Right cardiac atrium (tissue), 5 donors: ENCODE measurements around the gene NRN1L. TPM values are rescaled to one million over a fixed set of nuclear protein-coding genes. Genes with fewer than 3 reads are reported as not detected.

Experiments used
- ATAC-seq, 2 donors: fragments of 200-7000 bp; cut with Tn5 transposase; one replicate each; pipeline versions ENCODE4 v1.8.0 to v1.9.1; 2020; ENCODE audit warnings: moderate library complexity in 2 of 2, mild to moderate bottlenecking in 1 of 2
- DNase-seq, 3 donors: peaks; one replicate each; pipeline ENCODE4 v3.0.0-alpha.2; 2020
- H3K27ac ChIP-seq: one replicate; pipeline ENCODE4 v1.5.1; 2013; ENCODE audit warnings: mild to moderate bottlenecking, low read length, control low read depth, moderate library complexity
- H3K27me3 ChIP-seq: one replicate; pipeline ENCODE4 v1.6.1; 2013; ENCODE audit not compliant: control insufficient read depth, insufficient read depth
- H3K4me1 ChIP-seq: one replicate; pipeline ENCODE4 v1.6.1; 2013; ENCODE audit warnings: low read length; ENCODE audit not compliant: control insufficient read depth, insufficient read depth
- H3K4me3 ChIP-seq: one replicate; pipeline ENCODE4 v1.5.1; 2013; ENCODE audit warnings: low read length, control low read depth
- H3K9me3 ChIP-seq: one replicate; pipeline ENCODE4 v1.6.1; 2013; ENCODE audit warnings: low read length; ENCODE audit not compliant: control insufficient read depth
- WGBS: extraction: QIAGEN DNeasy Blood & Tissue Kit; methylation state at CpG from one replicate; pipeline ENCODE4 v1.1.7; 2013; 5-methylcytosine and 5-hydroxymethylcytosine counted together
- intact Hi-C, 4 donors: fragments of 100-400 bp; cut with DNase I; formaldehyde crosslinking; loops; one replicate each; pipeline versions ENCODE4 v1.11.0 to v1.14.0; 2022 to 2023
- polyA plus RNA-seq: library from polyadenylated mRNA; stranded (reverse); fragments of 200-250 nt; gene quantifications from one replicate; pipeline ENCODE4 v1.2.3, GENCODE V29; 2013
- total RNA-seq, 4 donors: library from RNA; stranded (reverse); fragmentation: NEBNext Ultra II Directional; extraction: Animal tissue kit (Norgen Biotek cat#: 25700); gene quantifications; one replicate each; pipeline ENCODE4 v1.2.1, GENCODE V29; 2021
- donor health status: healthy with polysubstance abuse.
- donor health status: DM: no; HTN: yes; CAD: no.
- donor health status: DM: no; HTN: no; CAD: no.
- donor health status: DM: no; HTN: yes; CAD: no; lungs with severe emphysema.
- donor health status: DM: yes; HTN: yes; CAD: no.

Gene NRN1L
- total and polyA plus RNA-seq, 5 donors = 0.41 to 0.53 TPM; not detected in 3

GRCh38 chr16:67874372-67874771, 10.3 kb upstream of the NRN1L start:
- DNase-seq (peak in 1 of 3 donors; percentile 35), ATAC-seq (no peak)
- no peaks in the 10 kb centered on the region for H3K27me3 ChIP-seq
- WGBS = 68% methylated on average over 3 of the region's 3 CpGs
- no peak overlapping the region for H3K4me3 ChIP-seq
- no peak overlapping the region for H3K27ac ChIP-seq
- H3K9me3 ChIP-seq = no peaks in the 10 kb centered on the region
- intact Hi-C loops = no loop called here
- H3K4me1 ChIP-seq = peaks cover 9% of the 10 kb centered on the region

DNA sequence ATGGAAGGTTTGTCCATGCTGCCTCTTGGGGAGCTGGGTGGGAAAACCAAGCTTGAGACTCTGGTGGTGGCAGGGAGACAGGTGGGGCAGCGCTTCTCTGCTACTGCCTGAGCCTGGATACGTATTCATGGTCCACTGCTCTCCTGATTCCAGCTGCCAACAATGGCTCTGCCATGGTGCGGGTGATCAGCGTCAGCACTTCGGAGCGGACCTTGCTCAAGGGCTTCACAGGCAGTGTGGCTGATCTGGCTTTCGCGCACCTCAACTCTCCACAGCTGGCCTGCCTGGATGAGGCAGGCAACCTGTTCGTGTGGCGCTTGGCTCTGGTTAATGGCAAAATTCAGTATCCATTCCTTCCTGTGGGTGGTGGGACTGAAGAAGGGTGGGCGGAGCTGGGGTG, 7.6 kb upstream of the NRN1L start:
- Histone ChIP-seq H3K27me3 (no peaks in the 10 kb centered on the region), H3K4me3 (no peak overlapping the region), H3K4me1 (peaks cover 9% of the 10 kb centered on the region), H3K9me3 (no peaks in the 10 kb centered on the region), H3K27ac (no peak overlapping the region)
- no peak for ATAC-seq
- intact Hi-C loops = no loop called here
- 93% methylated on average over 11 of the region's 11 CpGs for whole genome bisulfite sequencing
- peak in 1 of 3 donors; percentile 8 for DNase-seq

- DNase-seq (no peak), ATAC-seq (no peak)
- Histone ChIP-seq H3K4me3 (no peak overlapping the region), H3K4me1 (peaks cover 11% of the 10 kb centered on the region), H3K9me3 (no peaks in the 10 kb centered on the region), H3K27ac (no peak overlapping the region), H3K27me3 (no peaks in the 10 kb centered on the region)
- intact Hi-C loops = no loop called here
- 92% methylated on average over 6 of the region's 6 CpGs for WGBS
Measured at GRCh38 chr16:67878232-67878631, 6.5 kb upstream of the NRN1L start.

GRCh38 chr16:67878846-67879245, 5.8 kb upstream of the NRN1L start:
- 94% methylated on average over 9 of the region's 9 CpGs for WGBS
- ATAC-seq (no peak), DNase-seq (peak in 1 of 3 donors; percentile 18)
- no peak overlapping the region for H3K27ac ChIP-seq
- H3K9me3 ChIP-seq = no peaks in the 10 kb centered on the region
- intact Hi-C loops = no loop called here
- no peak overlapping the region for H3K4me3 ChIP-seq
- peaks cover 10% of the 10 kb centered on the region for H3K4me1 ChIP-seq
- H3K27me3 ChIP-seq = no peaks in the 10 kb centered on the region

GRCh38 chr16:67879462-67879861, 5.2 kb upstream of the NRN1L start:
- Histone ChIP-seq H3K4me1 (peaks cover 4% of the 10 kb centered on the region), H3K4me3 (no peak overlapping the region), H3K27ac (no peak overlapping the region), H3K27me3 (no peaks in the 10 kb centered on the region), H3K9me3 (no peaks in the 10 kb centered on the region)
- intact Hi-C loops = no loop called here
- 91% methylated on average over 12 of the region's 12 CpGs for WGBS
- ATAC-seq (no peak), DNase-seq (peak in 2 of 3 donors; percentile 20 to 32)

GRCh38 chr16:67879936-67880335, 4.7 kb upstream of the NRN1L start:
- Histone ChIP-seq H3K4me1 (peaks cover 3% of the 10 kb centered on the region), H3K27ac (no peak overlapping the region)
- 89% methylated on average over 5 of the region's 5 CpGs for WGBS

DNA sequence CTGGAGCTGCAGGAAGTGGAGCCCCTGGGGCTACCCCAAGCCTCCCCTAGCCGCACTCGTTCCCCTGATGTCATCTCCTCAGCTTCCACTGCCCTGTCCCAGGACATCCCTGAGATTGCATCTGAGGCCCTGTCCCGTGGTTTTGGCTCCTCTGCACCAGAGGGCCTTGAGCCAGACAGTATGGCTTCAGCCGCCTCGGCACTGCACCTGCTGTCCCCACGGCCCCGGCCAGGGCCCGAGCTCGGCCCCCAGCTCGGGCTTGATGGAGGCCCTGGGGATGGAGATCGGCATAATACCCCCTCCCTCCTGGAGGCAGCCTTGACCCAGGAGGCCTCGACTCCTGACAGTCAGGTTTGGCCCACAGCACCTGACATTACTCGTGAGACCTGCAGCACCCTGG, 4.1 kb upstream of the NRN1L start:
- Histone ChIP-seq H3K4me3 (no peak overlapping the region), H3K27me3 (no peaks in the 10 kb centered on the region), H3K27ac (no peak overlapping the region), H3K9me3 (no peaks in the 10 kb centered on the region), H3K4me1 (peaks cover 3% of the 10 kb centered on the region)
- intact Hi-C loops = loop anchor here in 3 of 4 donors (5.0 to 10.0 kb wide), 2 partner anchors 47 to 154 kb away; no protein-coding TSS in a partner anchor
- ATAC-seq (no peak), DNase-seq (peak in 1 of 3 donors; percentile 31)
- WGBS = 93% methylated on average over 13 of the region's 13 CpGs

More at GRCh38 chr16:67879936-67880335, 4.7 kb upstream of the NRN1L start:
- ATAC-seq = no peak
- H3K27me3 ChIP-seq = no peaks in the 10 kb centered on the region
- peak in 1 of 3 donors; percentile 43 for DNase-seq
- intact Hi-C loops = loop anchor here in 3 of 4 donors (5.0 to 10.0 kb wide), 2 partner anchors 47 to 155 kb away; no protein-coding TSS in a partner anchor
- H3K4me3 ChIP-seq = no peak overlapping the region
- H3K9me3 ChIP-seq = no peaks in the 10 kb centered on the region

- H3K27me3 ChIP-seq = no peaks in the 10 kb centered on the region
- 86% methylated on average over 21 of the region's 21 CpGs for WGBS
- H3K27ac ChIP-seq = peak overlapping the region; percentile 15
- H3K4me3 ChIP-seq = no peak overlapping the region
- peak in 1 of 3 donors; percentile 26 for DNase-seq
- no peak for ATAC-seq
- intact Hi-C loops = loop anchor here (2.0 to 10.0 kb wide), 3 partner anchors 46 to 153 kb away; no protein-coding TSS in a partner anchor
- H3K9me3 ChIP-seq = no peaks in the 10 kb centered on the region
- H3K4me1 ChIP-seq = peaks cover 3% of the 10 kb centered on the region
Measured at GRCh38 chr16:67881621-67882161, 3.0 kb upstream of the NRN1L start.

- Histone ChIP-seq H3K4me1 (peaks cover 3% of the 10 kb centered on the region), H3K27ac (peak overlapping the region; percentile 71), H3K9me3 (no peaks in the 10 kb centered on the region), H3K4me3 (no peak overlapping the region), H3K27me3 (no peaks in the 10 kb centered on the region)
- 60% methylated on average over 18 of the region's 18 CpGs for WGBS
- intact Hi-C loops = loop anchor here (2.0 to 10.0 kb wide), 3 partner anchors 45 to 152 kb away; no protein-coding TSS in a partner anchor
- peak; percentile 6 to 36 for ATAC-seq
- DNase-seq = peak in 2 of 3 donors; percentile 74 to 78
Measured at GRCh38 chr16:67882374-67883145, 2.1 kb upstream of the NRN1L start.

DNA sequence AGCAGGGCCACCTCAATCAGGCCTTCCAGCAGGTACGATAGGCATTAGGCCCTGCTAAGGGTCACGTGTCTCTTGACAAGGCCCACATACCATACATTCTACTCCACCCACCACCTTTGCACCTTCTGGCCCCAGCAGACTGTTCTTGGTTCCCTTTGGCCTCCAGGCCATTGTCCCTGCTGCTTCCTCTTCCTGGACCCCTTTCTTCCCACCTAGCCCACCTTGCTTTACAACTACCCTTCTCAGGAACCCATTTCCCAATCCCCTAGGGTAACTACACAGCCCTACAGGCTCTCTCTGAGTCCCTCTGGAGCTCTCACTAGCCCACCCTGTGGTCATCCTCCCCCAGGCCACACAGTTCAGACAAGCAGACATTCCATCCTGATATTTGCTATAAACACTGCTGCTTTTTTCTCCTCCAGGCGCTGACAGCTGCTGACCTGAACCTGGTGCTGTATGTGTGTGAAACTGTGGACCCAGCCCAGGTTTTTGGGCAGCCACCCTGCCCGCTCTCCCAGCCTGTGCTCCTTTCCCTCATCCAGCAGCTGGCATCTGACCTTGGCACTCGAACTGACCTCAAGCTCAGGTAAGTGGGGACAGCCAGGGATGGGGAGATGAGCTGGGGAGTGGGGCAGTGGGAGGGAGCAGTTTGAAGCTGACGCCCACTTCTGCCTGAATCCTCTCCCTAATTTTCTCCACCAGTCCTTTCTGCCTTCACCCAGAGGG, 1.4 kb upstream of the NRN1L start:
- H3K4me3 ChIP-seq = no peak overlapping the region
- H3K4me1 ChIP-seq = peaks cover 3% of the 10 kb centered on the region
- peak overlapping the region; percentile 71 for H3K27ac ChIP-seq
- no peaks in the 10 kb centered on the region for H3K27me3 ChIP-seq
- ATAC-seq (no peak), DNase-seq (peak in 1 of 3 donors; percentile 34)
- intact Hi-C loops = loop anchor here (2.0 to 10.0 kb wide), 3 partner anchors 44 to 151 kb away; no protein-coding TSS in a partner anchor
- 73% methylated on average over 6 of the region's 6 CpGs for WGBS
- no peaks in the 10 kb centered on the region for H3K9me3 ChIP-seq
